Activated CD8-positive, alpha-beta memory T cell treated with anti-CD3 and anti-CD28 coated beads for 36 hours (primary cell): ENCODE data around the gene FBXO31. TPM values are rescaled to one million over a fixed set of nuclear protein-coding genes. Genes with fewer than 3 reads are reported as not detected.

ENCODE experiments used
- CTCF ChIA-PET: fragments of 350-600 bp; sonication (Branson Sonifier 250); formaldehyde crosslinking; loops from one replicate; lab custom pipeline; 2021; ENCODE audit warnings: antibody characterized with exemption; lab: Charles Lee
- POLR2A ChIA-PET: fragments of 350-600 bp; sonication (Branson Sonifier 250); formaldehyde crosslinking; loops from one replicate; lab custom pipeline; 2021; ENCODE audit warnings: antibody characterized with exemption; lab: Charles Lee
- total RNA-seq, 2 experiments: library from RNA; stranded (reverse); gene quantifications; one replicate each; pipeline ENCODE4 v1.2.3, GENCODE V29; 2021

The FBXO31 gene
- total RNA-seq, 2 experiments from 2014 or later = 38.5 to 40.3 TPM

DNA sequence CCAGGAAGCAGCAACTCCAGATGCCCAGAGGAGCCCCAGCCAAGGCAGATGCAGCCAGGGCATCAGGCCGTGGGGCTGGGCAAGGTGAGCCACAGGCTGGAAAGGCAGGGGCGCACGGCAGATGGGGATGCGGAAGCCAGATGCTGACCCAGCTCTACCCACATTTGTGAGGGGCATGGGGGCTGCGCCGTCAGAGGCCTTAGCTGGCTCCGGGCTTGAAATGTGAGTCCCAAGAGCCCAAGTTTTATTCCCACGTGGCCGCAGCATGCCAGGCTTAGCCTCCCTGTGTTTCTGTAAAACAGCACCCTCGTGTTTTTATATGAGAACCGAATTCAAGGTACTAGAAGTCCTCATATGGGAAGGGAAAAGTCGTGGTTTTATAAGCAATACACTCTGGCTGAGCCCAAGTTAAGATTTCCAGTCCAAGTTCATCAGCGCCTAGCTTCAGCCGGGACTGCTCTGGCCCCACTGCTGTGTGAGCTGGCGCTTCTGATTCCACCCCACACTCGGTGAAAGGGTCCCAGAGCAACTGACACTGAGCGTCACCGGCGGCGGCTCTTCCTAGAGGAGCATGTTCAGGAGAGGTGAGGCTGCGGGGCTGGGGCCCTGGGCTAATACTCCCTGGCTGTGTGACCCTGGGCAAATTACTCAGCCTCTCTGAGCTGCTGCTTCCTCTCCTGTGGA is 59.7 kb downstream of the FBXO31 start:
- CTCF ChIA-PET = interaction anchor here (0.8 to 2.1 kb wide), 3 partner anchors 9 to 70 kb away, joined by 3 to 10 read pairs (median 6); no protein-coding TSS in a partner anchor
- POLR2A ChIA-PET = no interaction called here

DNA sequence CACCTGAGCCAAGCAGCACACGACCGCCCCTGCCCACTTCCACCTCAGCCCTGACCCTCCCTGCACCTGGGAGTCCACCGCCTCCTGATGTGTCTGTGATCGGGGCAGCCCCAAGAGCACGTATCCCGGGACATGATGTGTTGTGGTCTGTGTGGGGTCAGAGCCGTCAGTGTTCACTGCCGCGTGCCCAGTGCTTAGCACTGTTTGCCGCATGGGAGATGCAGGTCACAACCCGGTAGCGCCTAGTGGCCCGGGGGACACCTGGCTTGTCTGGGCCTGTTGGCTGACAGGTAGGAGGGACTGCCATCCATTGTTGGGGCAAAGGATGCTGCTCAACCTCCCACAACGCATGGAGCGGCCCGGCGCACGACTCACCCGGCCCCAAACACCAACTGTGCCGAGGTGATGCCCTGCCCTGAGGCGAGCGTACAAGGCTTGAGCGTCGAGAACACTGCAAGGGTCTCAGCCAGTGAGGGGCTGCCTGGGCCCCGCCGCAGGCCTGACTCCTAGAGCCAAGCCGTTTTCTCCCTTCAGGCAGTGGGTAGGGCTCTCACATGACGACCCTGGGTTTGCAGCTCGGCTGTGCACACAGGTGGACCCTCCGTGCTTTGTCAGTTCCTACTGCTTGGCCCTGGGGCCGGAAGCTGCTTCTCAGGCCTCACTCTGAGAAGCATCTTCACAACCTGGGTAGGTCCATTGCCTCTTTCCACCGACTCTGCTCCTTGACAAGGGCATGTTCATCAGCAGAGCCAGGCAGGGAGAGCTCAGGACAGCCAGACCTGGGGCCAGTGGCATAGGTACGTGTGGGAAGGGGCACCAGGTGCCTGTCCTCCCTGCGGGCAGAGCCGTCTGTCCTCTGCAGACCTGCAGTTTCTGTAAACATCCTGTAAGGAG is 60.5 kb downstream of the FBXO31 start:
- ChIA-PET CTCF (interaction anchor here (0.8 to 2.1 kb wide), 2 partner anchors 8 to 71 kb away, joined by 3 to 10 read pairs; no protein-coding TSS in a partner anchor), POLR2A (no interaction called here)

DNA sequence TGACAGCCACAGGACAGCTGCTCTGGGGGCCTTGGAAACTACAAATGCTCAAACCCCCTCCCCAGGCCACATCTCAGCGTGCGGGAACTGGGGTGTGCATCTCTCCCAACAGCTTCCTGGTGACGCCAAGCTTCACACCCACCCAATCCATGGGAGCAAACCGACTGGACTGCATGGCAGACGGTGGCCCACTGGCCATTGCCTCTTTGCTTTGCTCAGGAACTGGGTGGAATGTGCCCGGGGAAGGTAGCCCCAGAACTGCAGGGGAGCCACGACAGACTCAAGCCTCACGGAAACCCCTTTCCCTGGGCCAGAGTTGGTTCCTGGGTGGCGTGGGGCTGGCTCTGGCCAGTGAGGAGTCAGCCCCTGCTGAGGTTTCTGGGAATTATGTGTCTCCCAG is 61.2 kb downstream of the FBXO31 start:
- ChIA-PET POLR2A (no interaction called here), CTCF (no interaction called here)

DNA sequence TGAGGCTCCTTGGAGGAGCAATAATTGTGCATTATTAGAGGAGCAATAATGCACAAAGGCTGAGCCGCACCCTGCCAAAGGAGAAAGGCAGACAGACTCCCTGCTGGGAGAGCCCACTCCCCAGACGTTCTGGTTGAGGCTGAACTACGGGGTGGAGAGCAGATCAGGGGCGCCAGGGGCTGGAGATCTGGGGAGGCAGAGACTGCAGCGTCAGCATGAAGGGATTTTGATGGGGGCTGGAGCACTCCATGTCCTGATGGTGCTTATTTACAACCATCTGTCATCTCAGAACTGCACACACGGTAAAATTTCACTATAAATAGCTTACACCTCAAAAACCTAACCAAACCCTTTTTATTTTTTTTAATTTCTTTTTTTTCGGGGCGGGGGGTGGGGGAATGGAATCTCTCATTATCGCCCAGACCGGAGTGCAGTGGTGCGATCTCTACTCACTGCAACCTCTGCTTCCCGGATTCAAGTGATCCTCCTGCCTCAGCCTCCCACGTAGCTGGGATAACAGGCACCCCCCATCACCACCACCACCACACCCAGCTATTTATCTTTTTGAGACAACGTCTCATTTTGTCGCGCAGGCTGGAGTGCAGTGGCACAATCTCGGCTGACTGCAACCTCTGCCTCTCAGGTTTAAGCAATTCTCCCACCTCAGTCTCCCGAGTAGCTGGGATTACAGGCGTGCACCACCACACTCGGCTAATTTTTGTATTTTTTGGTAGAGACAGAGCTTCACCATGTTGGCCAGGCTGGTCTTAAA is 62.1 kb downstream of the FBXO31 start:
- ChIA-PET CTCF (no interaction called here), POLR2A (no interaction called here)

DNA sequence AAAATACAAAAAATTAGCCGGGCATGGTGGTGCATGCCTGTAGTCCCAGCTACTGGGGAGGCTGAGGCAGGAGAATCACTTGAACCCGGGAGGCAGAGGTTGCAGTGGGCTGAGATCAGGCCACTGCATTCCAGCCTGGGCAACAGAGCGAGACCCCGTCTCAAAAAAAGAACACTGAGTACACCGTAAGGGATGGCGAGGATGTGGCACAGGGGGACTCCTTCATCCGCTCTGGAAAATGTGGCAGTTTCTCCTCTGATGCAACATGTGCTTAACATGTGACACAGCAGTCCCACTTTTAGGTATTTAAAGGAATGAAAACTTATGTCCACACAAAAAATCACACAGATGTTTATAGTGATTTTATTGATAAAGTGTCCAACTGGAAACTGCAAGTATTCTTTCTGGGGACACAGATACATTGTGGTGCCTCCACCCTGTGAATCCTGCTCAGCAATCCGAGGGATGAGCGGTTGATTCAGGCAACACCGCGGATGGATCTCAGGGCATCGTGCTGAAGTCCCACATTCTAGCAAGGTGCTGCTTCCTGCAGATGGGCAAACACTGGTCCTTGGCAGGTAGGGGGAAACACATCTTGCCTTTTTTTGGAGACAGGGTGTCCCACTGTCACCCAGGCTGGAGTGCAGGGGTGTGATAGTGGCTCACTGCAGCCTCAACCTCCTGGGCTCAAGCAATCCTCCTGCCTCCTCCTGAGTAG is 62.9 kb downstream of the FBXO31 start:
- CTCF ChIA-PET = no interaction called here
- POLR2A ChIA-PET = no interaction called here

DNA sequence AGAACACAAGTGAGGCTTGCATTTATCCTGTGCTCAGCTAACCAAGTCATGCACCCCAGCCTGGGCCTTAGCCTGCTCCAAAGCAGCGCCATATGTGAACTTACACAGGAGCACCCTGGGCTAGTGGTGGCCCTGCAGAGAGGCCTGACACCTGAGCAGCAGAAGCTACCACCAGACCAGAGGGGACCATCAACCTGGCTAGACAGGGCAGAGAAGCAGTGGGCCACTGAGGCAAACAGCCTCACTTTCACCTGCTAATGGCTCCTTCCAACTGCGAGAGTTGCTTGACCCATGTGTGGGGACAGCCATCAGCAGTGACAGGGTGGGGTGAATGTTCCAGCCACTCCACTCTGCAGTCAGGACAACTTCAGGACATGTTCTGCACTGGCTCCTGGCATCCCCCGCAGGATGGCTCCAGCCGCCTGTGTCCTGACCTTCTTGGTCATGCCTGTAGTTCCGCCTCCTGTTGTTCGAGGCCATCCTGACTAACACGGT is 63.5 kb downstream of the FBXO31 start:
- CTCF ChIA-PET = no interaction called here
- POLR2A ChIA-PET = no interaction called here

DNA sequence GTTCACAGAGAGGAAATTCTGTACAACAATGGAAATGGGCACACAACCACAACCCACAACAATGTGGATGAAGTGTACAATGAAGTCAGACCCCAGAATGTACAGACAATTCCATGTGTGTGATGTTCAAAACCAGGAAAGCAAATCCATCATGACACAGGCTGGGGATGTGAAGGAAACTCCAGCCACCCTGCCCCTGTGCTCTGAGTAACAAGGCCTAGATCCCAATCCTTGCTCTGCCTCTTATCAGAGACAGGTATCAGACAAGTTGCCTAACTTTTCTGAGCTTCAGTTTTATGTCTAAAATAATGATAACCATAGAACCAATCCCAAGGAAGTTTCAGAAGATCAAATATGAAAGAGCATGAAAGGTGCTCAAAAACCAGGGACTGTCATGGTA is 64.6 kb downstream of the FBXO31 start:
- POLR2A ChIA-PET = interaction anchor here (1.1 kb wide), 1 partner anchor 75 kb away, joined by 3 read pairs; no protein-coding TSS in a partner anchor
- CTCF ChIA-PET = no interaction called here

DNA sequence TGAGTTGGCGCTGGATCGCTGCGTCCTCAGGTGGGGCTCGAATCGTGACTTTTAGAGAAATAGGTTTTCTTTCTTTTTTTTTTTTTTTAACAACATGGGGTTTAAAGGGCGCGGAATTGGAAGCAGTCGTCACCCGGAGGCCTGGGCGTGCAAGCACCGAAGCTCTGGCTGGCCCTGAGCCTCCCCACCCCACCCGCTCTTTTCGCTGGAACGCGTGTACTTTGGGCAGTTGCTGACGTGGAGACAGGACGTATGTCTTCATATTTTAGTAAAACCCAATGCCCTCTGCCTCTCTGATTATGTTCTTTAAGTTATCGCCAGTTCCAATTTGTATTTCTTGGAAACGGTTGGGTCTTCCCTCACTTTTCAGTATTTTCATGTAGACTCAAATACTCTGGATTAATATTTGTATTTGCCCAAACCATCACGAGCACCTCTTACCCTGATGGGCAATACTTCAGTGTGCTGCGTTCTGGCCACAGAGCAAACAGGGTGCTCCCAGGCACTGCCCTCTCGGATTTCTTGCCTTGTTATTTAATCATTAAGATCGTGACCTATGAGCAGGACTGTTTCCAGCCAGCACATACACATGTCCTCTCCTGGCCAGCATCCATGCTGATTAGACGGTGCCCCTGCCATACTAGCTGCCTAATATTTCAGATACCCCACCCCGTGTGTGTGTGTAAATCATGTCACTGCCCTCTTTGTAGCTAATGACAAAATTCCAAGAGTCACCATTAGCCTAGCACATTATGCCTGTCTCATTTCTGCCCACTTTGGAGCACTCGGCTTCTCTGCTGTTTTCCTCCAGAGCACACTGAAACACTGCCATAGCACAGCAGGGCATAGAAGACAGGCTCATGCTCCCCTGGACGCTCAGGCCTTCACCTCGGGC is 65.6 kb downstream of the FBXO31 start:
- ChIA-PET CTCF (interaction anchor here (1.4 to 2.0 kb wide), 3 partner anchors 10 to 66 kb away, joined by 3 to 11 read pairs (median 3); partner anchors contain the start of gene FBXO31), POLR2A (interaction anchor here (0.5 to 2.1 kb wide), 4 partner anchors 62 to 314 kb away, joined by 3 to 17 read pairs (median 4); partner anchors contain the start of gene FBXO31)

DNA sequence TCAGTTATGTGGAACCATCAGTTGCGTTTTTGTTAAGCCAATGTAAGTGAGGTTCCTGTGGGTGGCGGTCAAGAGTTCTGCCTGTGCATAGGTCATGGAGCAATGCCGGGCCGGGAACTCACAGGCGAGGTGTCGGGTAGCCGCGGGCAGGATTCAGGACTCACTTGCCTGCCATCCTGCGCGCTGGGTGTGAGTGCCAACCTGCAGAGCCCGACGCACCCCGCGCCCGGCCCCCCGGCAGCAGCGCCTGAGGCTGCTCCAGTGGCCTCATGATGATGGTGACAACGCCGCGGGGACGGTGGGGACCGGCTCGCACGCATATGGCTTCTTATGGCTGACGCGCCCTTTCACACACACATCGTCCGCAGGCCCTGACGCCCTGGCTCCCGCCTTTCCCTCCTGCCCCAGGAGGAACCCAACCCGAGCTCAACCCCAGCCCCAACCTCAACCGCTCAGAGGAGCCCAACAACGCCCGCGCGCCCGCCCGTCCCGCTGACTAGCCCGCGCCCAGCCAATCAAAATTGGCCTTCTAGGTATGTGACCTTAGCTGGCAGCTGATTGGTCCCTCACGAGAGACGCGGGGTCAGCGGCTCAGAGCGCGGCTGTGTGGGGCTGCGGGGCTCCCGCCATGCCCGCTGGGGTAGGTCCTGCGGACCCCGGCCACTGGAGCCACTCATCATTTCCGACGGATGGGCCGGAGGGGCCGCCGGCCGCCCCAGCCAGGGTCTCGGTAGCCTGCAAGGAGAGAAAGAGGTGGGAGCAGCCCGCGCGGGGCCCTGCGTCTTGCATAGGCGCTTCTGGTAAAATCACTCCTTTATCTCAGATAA is 66.4 kb downstream of the FBXO31 start, which contains the start of gene C16orf95:
C16orf95 (minus strand) TSS at position 470 of the 827 bp plus-strand sequence; CDS start at position 320, 150 bp downstream.
- CTCF ChIA-PET = interaction anchor here (1.4 to 2.0 kb wide), 4 partner anchors 9 to 319 kb away, joined by 3 to 11 read pairs (median 4); partner anchors contain the start of gene FBXO31
- POLR2A ChIA-PET = interaction anchor here (0.7 to 2.1 kb wide), 2 partner anchors 66 to 315 kb away, joined by 4 to 17 read pairs; partner anchors contain the start of gene FBXO31

DNA sequence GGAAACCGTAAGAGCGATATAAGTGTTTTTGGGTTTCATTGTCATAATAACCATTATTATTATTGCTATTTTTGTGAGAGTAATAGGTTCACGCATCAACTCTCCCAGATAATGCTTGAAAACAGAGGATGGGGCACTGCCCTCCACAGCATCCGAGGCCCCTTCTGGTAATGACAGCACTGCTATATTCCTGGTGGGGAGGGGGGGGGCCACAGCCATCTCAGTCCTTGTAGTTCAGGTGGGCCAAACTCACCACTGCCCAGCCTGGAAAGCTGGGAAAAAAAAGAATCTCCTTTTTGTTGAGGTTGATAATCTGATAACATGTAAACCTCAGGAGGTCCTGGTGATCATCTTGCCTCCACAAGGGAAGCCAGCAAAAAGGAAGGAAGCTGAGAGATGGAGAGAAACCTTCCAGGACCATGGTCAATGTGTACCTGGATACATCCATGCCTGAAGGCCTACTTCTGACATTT is 67.1 kb downstream of the FBXO31 start:
- POLR2A ChIA-PET = interaction anchor here (0.6 to 2.1 kb wide), 2 partner anchors 16 to 67 kb away, joined by 3 to 17 read pairs; partner anchors contain the start of gene FBXO31

DNA sequence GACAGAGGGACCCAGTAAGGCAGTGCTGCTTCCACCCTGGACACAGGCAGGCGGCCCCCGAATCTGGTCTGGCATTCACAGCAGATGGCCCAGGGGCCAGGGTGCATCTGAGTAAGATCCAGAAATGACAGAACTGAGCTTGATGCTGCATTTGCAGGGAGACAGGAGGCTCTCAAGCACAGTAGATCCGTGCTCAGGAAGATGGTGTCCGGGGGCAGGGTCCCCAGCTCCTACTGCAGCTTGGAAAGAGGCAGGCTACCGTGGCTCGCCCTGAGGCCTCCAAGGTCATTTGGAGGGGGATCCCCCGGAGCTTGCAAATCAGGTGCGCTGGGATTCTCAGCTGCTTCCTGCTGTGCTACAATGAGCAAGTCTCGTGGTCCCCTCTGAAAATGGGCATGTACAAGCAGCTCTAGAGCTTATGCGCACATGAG is 68.6 kb downstream of the FBXO31 start:
- CTCF ChIA-PET = interaction anchor here (0.7 kb wide), 1 partner anchor 9 kb away, joined by 3 read pairs; no protein-coding TSS in a partner anchor
- POLR2A ChIA-PET = no interaction called here

More for the DNA sequence above, 67.1 kb downstream of the FBXO31 start:
- CTCF ChIA-PET = interaction anchor here (1.2 to 2.0 kb wide), 3 partner anchors 9 to 320 kb away, joined by 4 to 11 read pairs (median 4); partner anchors contain the start of gene FBXO31

DNA sequence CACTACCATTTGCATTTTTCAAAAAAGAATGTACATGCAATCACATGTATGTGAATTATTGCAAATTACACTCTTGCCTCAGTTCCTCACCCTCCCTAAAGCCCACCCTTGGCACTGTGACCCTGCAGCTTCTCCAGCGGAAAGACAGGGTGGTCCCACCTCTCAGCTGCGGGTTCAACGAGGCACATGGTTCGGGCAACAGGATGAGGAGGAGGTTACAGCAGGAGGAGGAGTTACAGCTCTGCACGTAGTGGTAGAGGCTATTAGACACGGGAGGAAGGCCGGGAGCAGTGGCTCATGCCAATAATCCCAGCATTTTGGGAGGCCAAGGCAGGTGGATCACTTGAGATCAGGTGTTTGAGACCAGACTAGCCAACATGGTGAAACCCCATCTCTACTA is 71.6 kb downstream of the FBXO31 start:
- POLR2A ChIA-PET = no interaction called here
- CTCF ChIA-PET = no interaction called here

DNA sequence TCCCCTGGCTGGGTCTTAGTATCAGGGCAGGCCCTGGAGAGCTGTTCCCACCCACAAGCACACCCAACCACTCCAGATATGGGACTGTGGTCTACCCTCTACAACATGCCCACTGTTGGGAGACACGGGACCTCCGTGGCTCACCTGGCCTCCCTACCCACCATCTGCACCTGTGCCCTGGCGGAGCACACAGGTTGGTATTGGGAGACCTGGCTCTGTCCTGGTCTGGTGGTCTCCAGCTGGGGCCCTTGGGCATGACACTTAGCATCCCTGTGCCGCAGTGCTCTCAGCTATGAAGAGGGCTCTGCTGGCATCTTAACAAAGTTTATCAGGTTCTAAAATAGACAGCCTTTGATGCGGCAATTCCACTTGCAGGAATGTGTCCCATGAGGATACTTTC is 72.2 kb downstream of the FBXO31 start:
- ChIA-PET CTCF (no interaction called here), POLR2A (no interaction called here)

DNA sequence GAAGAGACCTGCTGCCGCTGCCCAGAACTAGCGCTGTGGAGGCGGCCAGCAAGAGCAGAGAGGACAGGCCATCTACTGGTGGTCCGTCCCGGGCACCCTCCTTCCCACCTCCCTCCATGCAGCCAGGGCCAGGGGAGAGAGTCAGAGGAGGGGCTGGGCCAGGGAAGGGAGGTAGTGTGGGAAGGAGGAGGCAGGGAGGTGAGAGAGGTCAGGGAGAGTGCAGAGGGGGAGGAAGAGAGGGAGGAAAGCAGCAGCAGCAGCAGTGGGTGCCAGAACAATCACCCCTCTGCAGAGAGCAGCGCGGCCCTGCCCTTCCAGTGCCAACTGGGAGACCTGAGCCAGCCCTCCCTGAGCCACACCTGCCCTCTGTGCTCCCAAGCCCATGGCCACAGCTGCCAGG is 73.0 kb downstream of the FBXO31 start:
- ChIA-PET CTCF (no interaction called here), POLR2A (no interaction called here)

DNA sequence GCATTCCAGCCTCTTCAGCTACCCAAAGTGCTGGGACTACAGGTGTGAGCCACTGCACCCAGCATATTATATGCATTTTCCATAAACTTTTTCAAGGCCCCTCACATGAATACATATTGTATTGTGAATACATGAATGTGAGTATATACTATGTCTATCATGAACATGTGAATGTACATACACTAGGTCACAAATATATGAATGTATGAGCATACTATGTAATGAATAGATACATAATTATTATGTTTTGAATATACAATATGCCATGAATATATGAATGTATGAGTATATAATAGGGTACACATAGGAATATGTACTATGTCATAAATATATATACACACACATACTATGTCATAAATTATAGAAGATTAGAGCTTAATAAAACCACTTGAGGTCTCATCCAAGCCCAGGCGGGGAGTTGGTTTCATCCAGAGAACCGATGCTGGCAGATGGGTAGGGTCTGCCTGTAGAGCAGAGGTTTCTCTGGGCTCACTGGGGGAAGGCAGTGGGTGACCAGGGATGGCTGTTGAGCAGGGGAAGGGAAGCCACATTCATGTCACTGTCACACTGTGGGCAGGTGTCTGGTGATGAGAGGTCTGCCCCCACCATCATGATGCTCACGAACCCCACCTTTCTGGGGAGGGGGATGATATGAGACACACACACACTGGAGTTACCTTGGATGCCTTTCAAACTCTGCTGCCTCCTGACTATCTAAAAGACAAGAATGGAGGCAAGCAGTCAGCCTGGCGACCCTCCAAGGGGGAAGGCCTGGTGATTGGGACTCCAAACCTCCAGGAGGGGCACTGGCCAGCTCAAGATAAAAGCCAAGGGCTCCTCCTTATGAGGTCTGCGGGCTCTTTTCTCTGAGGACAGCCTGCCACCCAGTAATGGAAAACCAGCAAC is 73.7 kb downstream of the FBXO31 start:
- POLR2A ChIA-PET = no interaction called here
- CTCF ChIA-PET = no interaction called here
